H1 (cell line): ENCODE results near the gene ARID5B.

Source experiments
- CREB1 ChIP-seq: IDR thresholded peaks from 2 replicates; pipeline ENCODE4 v1.6.1; 2012; ENCODE audit warnings: inconsistent platforms
- CTCF ChIP-seq, 3 experiments: IDR thresholded peaks; 1 replicate in 2 of 3; 2 replicates in 1 of 3; pipeline versions ENCODE4 v1.5.1 to v1.6.1; 2011; ENCODE audit warnings: low read length in 3 of 3, mild to moderate bottlenecking in 3 of 3, inconsistent platforms in 2 of 3, low read depth in 1 of 3, moderate library complexity in 1 of 3; ENCODE audit not compliant: insufficient read depth in 1 of 3; ENCODE audit errors: control extremely low read depth in 1 of 3
- MAX ChIP-seq: IDR thresholded peaks from 2 replicates; pipeline ENCODE4 v1.6.1; 2012; ENCODE audit warnings: inconsistent platforms
- POLR2A ChIP-seq, 2 experiments: IDR thresholded peaks; 1 replicate in 1 of 2; 2 replicates in 1 of 2; pipeline ENCODE4 v1.6.1; 2011; ENCODE audit warnings: low read depth in 2 of 2, low read length in 2 of 2, mild to moderate bottlenecking in 2 of 2; ENCODE audit errors: control extremely low read depth in 1 of 2
- POLR2AphosphoS5 ChIP-seq: IDR thresholded peaks from 2 replicates; pipeline ENCODE4 v1.6.1; 2011; ENCODE audit warnings: low read depth, low read length
- RAD21 ChIP-seq, 2 experiments: IDR thresholded peaks in 1 of 2; conservative IDR thresholded peaks in 1 of 2; 2 replicates each; pipeline ENCODE4 v1.6.1; 2011; ENCODE audit warnings: low read depth in 2 of 2, low read length in 2 of 2, improper control_type of control experiment in 1 of 2, inconsistent platforms in 1 of 2, mild to moderate bottlenecking in 1 of 2, moderate library complexity in 1 of 2
- TAF1 ChIP-seq: IDR thresholded peaks from 2 replicates; pipeline ENCODE4 v1.6.1; 2011; ENCODE audit warnings: mild to moderate bottlenecking, low read depth, low read length
- USF2 ChIP-seq: IDR thresholded peaks from 2 replicates; pipeline ENCODE4 v1.6.1; 2011; ENCODE audit warnings: low read length, improper control_type of control experiment

GRCh38 chr10:62047228-62047892 is 145.9 kb downstream of the ARID5B start:
- TF ChIP-seq POLR2AphosphoS5 (no peak), CTCF (IDR thresholded peaks at IDR 0.05; ENCODE audit: control extremely low read depth in 1 of 3, insufficient read depth in 1 of 3, low read depth in 1 of 3, low read length in 3 of 3) (no peak), USF2 (no peak), POLR2A (IDR thresholded peaks at IDR 0.05; ENCODE audit: control extremely low read depth in 1 of 2, low read depth in 2 of 2, low read length in 2 of 2) (no peak), CREB1 (no peak), MAX (no peak), TAF1 (no peak), RAD21 (IDR thresholded peaks at IDR 0.05 in 1 of 2, conservative IDR thresholded peaks at IDR 0.05 in 1 of 2; ENCODE audit: low read depth in 2 of 2, low read length in 2 of 2) (no peak)
